ENCODE measurements around the gene KLHL29.

DNA sequence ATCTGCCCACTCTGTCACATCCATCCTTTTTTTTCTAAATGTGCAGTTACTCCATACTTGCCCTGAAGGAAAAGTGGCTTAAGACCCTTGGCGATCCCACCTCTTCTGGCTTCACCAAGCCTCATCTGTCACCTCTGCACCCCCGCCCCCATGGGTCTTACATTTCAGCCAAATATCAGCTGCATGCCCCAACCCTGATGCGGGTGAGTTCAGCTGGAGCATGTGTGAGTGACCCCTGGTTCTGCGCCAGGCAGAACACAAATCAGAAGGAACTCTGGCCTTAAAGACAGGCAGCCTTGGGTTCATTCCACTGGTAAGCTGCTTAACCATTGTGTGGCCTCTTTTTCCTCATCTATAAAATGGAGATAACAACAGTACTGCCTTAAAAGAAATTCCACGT, 194.7 kb downstream of the KLHL29 start:
- no peak for TF ChIP-seq EZH2 (IDR thresholded peaks at IDR 0.05)
- no peak for TF ChIP-seq POLR2A (IDR thresholded peaks at IDR 0.05; ENCODE audit: borderline replicate concordance, extremely low read depth, insufficient read depth, insufficient read length)
- TF ChIP-seq, protein P1, sequence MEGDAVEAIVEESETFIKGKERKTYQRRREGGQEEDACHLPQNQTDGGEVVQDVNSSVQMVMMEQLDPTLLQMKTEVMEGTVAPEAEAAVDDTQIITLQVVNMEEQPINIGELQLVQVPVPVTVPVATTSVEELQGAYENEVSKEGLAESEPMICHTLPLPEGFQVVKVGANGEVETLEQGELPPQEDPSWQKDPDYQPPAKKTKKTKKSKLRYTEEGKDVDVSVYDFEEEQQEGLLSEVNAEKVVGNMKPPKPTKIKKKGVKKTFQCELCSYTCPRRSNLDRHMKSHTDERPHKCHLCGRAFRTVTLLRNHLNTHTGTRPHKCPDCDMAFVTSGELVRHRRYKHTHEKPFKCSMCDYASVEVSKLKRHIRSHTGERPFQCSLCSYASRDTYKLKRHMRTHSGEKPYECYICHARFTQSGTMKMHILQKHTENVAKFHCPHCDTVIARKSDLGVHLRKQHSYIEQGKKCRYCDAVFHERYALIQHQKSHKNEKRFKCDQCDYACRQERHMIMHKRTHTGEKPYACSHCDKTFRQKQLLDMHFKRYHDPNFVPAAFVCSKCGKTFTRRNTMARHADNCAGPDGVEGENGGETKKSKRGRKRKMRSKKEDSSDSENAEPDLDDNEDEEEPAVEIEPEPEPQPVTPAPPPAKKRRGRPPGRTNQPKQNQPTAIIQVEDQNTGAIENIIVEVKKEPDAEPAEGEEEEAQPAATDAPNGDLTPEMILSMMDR (IDR thresholded peaks at IDR 0.05 in 2 of 3, conservative IDR thresholded peaks at IDR 0.05 in 1 of 3; ENCODE audit: borderline replicate concordance in 1 of 3, insufficient read depth in 1 of 3, low read depth in 2 of 3, low read length in 2 of 3), result no peak
- TF ChIP-seq SIN3A (IDR thresholded peaks at IDR 0.05; ENCODE audit: low read depth), result no peak
- TF ChIP-seq EZH2phosphoT487 (IDR thresholded peaks at IDR 0.05; ENCODE audit: borderline replicate concordance), result no peak
- TF ChIP-seq, protein P2, sequence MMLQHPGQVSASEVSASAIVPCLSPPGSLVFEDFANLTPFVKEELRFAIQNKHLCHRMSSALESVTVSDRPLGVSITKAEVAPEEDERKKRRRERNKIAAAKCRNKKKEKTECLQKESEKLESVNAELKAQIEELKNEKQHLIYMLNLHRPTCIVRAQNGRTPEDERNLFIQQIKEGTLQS (IDR thresholded peaks at IDR 0.05), result no peak
- TF ChIP-seq POLR2AphosphoS5 (IDR thresholded peaks at IDR 0.05; ENCODE audit: low read depth, low read length), result no peak
- TF ChIP-seq, protein P3, sequence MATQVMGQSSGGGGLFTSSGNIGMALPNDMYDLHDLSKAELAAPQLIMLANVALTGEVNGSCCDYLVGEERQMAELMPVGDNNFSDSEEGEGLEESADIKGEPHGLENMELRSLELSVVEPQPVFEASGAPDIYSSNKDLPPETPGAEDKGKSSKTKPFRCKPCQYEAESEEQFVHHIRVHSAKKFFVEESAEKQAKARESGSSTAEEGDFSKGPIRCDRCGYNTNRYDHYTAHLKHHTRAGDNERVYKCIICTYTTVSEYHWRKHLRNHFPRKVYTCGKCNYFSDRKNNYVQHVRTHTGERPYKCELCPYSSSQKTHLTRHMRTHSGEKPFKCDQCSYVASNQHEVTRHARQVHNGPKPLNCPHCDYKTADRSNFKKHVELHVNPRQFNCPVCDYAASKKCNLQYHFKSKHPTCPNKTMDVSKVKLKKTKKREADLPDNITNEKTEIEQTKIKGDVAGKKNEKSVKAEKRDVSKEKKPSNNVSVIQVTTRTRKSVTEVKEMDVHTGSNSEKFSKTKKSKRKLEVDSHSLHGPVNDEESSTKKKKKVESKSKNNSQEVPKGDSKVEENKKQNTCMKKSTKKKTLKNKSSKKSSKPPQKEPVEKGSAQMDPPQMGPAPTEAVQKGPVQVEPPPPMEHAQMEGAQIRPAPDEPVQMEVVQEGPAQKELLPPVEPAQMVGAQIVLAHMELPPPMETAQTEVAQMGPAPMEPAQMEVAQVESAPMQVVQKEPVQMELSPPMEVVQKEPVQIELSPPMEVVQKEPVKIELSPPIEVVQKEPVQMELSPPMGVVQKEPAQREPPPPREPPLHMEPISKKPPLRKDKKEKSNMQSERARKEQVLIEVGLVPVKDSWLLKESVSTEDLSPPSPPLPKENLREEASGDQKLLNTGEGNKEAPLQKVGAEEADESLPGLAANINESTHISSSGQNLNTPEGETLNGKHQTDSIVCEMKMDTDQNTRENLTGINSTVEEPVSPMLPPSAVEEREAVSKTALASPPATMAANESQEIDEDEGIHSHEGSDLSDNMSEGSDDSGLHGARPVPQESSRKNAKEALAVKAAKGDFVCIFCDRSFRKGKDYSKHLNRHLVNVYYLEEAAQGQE (IDR thresholded peaks at IDR 0.05; ENCODE audit: low read depth), result no peak
- TF ChIP-seq JUND (IDR thresholded peaks at IDR 0.05), result no peak
- TF ChIP-seq EGR1 (IDR thresholded peaks at IDR 0.05; ENCODE audit: low read depth), result no peak
- TF ChIP-seq, protein P4, sequence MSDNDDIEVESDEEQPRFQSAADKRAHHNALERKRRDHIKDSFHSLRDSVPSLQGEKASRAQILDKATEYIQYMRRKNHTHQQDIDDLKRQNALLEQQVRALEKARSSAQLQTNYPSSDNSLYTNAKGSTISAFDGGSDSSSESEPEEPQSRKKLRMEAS (IDR thresholded peaks at IDR 0.05), result no peak
- TF ChIP-seq CEBPB (IDR thresholded peaks at IDR 0.05; ENCODE audit: low read depth), result no peak
- TF ChIP-seq ZNF274 (IDR thresholded peaks at IDR 0.05; ENCODE audit: low read depth, low read length), result no peak
- TF ChIP-seq SP1 (IDR thresholded peaks at IDR 0.05; ENCODE audit: low read depth), result no peak
